Measurements from ENCODE around the gene CHMP4A.

The CHMP4A gene

DNA sequence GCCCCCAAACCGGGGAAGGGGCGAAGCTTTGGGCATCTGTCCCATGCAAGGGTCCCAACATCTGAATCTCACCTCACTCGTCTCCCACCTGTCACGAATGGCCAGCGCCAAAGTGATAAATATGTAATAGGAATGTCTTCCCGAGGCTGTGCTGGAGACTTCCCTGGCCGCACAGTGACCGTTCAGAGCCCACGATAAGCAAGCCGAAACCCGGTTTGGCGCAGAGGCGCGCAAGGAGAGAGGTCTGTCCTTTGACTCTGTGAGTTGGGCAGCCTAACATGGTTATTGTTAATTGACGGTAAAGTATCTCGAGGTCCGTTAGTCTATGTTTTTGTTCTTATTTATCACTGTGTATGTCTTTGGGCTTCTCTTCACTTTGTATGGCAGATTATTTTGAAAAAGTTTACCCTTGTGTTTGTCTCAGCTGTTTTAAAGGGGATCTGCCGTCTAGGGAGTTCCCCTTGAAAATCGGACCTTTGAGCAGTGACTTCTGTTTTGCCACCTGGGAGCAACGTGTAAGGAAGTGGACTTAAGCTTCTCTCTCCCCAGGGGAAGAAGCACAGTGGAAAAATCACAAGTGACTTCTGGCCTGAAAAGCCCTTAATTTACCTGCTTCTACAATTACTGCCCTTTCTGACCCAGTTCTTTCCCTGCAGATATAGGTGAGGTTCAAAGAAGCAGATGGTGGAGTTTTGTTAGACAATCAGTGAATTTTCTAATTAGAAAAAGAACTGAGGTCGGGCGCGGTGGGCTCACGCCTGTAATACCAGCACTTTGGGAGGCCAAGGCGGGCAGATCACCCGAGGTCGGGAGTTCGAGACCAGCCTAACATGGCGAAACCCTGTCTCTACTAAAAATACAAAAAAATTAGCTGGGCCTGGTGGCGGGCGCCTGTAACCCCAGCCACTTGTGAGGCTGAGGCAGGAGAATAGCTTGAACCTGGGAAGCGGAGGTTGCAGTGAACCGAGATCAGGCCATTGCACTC lies 16.9 kb downstream of the CHMP4A start:
- Histone ChIP-seq H3K4me2 (peak overlapping the region; percentile 84 to 99 (median 93)), H3K9ac (peak overlapping the region; percentile 92 to 100 (median 97)), H3K27me3 (no peaks in the 10 kb centered on the region), H4K20me1 (peaks cover 0 to 8% (median 0%) of the 10 kb centered on the region in 11 experiments; a peak in 3 of 22 replicates), H3K36me3 (peaks cover 29 to 47% (median 40%) of the 10 kb centered on the region in 11 experiments), H3K9me3 (replicated peaks in 1 of 11) (peaks cover 0 to 15% (median 4%) of the 10 kb centered on the region in 11 experiments; a peak in 18 of 22 replicates), H3K4me1 (peaks cover 45 to 64% (median 49%) of the 10 kb centered on the region in 10 experiments), H3K4me3 (peak overlapping the region; percentile 67 to 87 (median 76)), H3K27ac (peak overlapping the region; percentile 95 to 100 (median 98))
- TF ChIP-seq Cebpa-rat (IDR thresholded peaks at IDR 0.05): no peak

DNA sequence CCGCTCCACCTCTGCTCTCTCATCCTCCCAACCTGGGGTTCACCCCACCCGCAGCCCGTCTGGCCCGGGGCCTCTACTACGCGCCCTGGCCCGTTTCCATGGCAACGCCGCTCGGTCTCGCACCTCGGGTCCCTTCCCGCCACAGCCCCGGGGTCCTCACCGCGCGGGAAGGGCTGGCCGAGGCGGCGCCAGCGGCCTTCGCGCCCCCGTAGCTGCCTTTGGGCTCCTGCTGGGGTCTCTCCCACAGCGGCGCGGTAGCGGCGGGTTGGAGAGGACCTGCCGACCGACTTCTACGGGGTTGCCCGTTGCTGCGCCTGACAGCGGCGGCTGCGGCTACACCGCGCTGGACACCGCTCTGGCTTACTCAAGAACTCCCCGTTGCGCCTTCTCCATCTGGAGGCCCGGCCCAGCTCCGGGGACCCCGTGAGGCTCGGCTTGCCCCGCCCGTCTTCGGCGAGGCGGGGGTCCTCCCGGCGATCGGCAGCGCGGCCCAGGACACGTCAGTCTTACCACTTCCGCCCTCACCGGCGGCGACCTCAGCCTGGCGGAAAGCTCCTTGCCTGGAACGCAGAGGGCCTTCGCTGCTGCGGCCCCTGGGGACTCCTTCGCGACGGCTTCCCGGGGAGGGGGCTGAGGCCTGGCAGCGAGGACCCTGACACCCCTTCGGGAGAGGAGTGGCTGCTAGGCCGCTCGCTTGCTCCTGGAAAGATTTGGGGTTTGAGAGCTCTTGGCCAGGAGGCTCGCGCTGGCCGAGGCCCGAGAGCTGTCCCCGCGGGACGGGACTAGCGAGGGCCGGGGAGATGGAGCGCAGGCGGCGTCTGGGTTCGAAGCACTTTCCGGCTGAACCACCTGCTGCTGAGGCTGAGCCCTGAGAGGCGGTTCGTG lies 17.9 kb downstream of the CHMP4A start, which contains the start of gene TM9SF1:
TM9SF1 (minus strand) TSS at position 256 of the 885 bp plus-strand sequence. CDS start 422 bp downstream, outside the sequence.
- H3K9ac ChIP-seq: peak within 1 kb of the TSS; percentile 92 to 100 (median 97)
- no peak for TF ChIP-seq Cebpa-rat (IDR thresholded peaks at IDR 0.05)
- H3K27me3 ChIP-seq: no peaks in the 10 kb centered on the region
- H3K4me3 ChIP-seq: peak within 1 kb of the TSS; percentile 67 to 87 (median 76)
- H3K9me3 ChIP-seq (replicated peaks in 1 of 11): peaks cover 0 to 12% (median 0%) of the 10 kb centered on the region in 11 experiments; a peak in 1 of 22 replicates
- H3K36me3 ChIP-seq: peaks cover 29 to 46% (median 38%) of the 10 kb centered on the region in 11 experiments
- peaks cover 0 to 8% (median 0%) of the 10 kb centered on the region in 11 experiments; a peak in 3 of 22 replicates for H4K20me1 ChIP-seq
- H3K27ac ChIP-seq: peak within 1 kb of the TSS; percentile 95 to 100 (median 98)
- H3K4me2 ChIP-seq: peak within 1 kb of the TSS; percentile 84 to 99 (median 93)
- peaks cover 45 to 71% (median 51%) of the 10 kb centered on the region in 10 experiments for H3K4me1 ChIP-seq

DNA sequence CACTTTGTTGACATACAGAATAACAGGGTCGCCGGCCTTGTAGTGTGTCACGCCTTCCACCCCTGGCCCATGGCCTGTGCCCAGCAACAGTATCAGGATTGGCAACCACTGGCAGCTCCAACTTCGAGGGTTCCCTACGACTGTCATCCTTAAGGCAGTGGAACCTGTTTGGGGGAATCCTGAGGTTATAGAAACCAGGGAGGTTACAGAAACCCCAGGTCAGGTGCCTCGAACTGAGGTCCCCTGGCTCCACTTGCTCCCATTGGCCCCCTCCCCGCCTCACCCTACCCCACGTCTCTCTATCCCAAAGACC lies 18.5 kb downstream of the CHMP4A start:
- peak overlapping the region; percentile 95 to 100 (median 98) for H3K27ac ChIP-seq
- TF ChIP-seq Cebpa-rat (IDR thresholded peaks at IDR 0.05): no peak

DNA sequence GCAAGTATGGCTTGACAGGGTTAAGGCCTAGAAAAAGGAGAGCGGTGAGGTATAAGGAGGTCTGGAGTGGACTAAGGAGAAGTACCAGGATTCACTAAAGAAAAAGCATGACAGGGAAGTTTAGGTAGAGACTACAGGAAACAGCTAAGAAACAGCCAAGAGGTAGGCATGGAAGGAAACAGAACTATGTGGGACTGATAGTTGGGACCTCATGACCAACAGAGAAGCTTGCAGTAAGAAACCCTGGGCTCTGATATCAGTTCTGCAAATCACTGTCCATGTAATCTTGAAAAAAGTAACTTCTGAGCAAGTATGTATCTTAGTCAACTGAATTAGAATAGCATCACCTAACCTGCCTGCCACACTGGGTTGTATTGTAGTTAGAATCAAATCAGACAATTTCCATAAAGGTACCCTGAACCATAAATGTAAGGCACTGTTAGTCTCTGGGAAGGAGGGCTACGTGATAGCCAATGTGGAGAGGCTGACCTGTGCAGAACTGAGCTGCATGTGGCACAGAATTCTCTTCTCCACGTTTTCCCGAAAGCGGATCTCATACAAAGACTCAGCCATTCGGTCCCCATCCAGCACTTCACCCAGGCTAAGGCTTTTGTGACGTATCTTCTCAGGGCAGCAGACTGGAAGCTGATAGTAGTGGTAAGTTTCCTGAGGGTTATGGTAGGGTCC lies 19.0 kb downstream of the CHMP4A start:
- Histone ChIP-seq H3K4me3 (peak overlapping the region; percentile 67 to 87 (median 76)), H3K27me3 (no peaks in the 10 kb centered on the region), H3K9me3 (replicated peaks in 1 of 11) (0 out of 22 replicates have a peak, but pooled peaks cover 0 to 2% (median 0%) of the 10 kb centered on the region in 11 experiments), H4K20me1 (peaks cover 0 to 8% (median 0%) of the 10 kb centered on the region in 11 experiments; a peak in 3 of 22 replicates), H3K36me3 (peaks cover 26 to 42% (median 37%) of the 10 kb centered on the region in 11 experiments; a peak in 21 of 22 replicates), H3K9ac (peak overlapping the region; percentile 92 to 100 (median 97); a peak in 21 of 22 replicates), H3K4me2 (peak overlapping the region; percentile 84 to 99 (median 93)), H3K4me1 (peaks cover 50 to 79% (median 58%) of the 10 kb centered on the region in 10 experiments), H3K27ac (peak overlapping the region in 10 of 11 experiments; percentile 95 to 100 (median 98); a peak in 14 of 22 replicates)
- no peak for TF ChIP-seq Cebpa-rat (IDR thresholded peaks at IDR 0.05)

More for the DNA sequence above, 18.5 kb downstream of the CHMP4A start:
- Histone ChIP-seq H3K36me3 (peaks cover 28 to 46% (median 39%) of the 10 kb centered on the region in 11 experiments), H4K20me1 (peaks cover 0 to 8% (median 0%) of the 10 kb centered on the region in 11 experiments; a peak in 3 of 22 replicates), H3K9ac (peak overlapping the region; percentile 92 to 100 (median 97)), H3K4me3 (peak overlapping the region; percentile 67 to 87 (median 76)), H3K4me2 (peak overlapping the region; percentile 84 to 99 (median 93)), H3K9me3 (replicated peaks in 1 of 11) (peaks cover 0 to 7% (median 0%) of the 10 kb centered on the region in 11 experiments; a peak in 1 of 22 replicates), H3K27me3 (no peaks in the 10 kb centered on the region), H3K4me1 (peaks cover 45 to 77% (median 53%) of the 10 kb centered on the region in 10 experiments)

DNA sequence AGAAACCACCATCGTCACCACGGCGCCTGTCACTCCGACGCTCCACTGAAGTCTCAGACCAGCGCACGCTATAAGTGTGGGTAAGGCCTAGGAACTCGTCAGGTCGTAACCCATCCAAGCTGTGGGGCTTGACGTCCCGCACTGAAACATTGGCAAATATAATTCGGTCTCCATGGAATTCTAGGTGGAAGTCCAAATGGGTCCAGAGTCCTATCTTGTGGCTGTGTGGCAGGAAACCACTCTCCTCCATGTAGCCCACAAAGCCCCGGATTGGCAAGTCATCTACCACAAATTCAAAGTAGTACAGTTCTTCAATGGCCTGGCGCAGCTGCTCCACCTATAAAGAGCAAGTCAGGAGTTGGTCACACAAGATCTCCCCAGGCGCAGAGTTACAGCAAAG lies 20.4 kb downstream of the CHMP4A start:
- H3K4me1 ChIP-seq: peaks cover 57 to 73% (median 65%) of the 10 kb centered on the region in 10 experiments
- peaks cover 22 to 36% (median 30%) of the 10 kb centered on the region in 11 experiments; a peak in 21 of 22 replicates for H3K36me3 ChIP-seq
- H3K4me3 ChIP-seq: no peak overlapping the region
- H3K27me3 ChIP-seq: no peaks in the 10 kb centered on the region
- peak overlapping the region; percentile 15 to 92 (median 44) for H3K4me2 ChIP-seq
- peak overlapping the region in 1 of 11 experiments; percentile 26; a peak in 1 of 22 replicates for H3K9ac ChIP-seq
- peaks cover 0 to 11% (median 0%) of the 10 kb centered on the region in 11 experiments; a peak in 6 of 22 replicates for H4K20me1 ChIP-seq
- H3K27ac ChIP-seq: no peak overlapping the region
- H3K9me3 ChIP-seq (replicated peaks in 1 of 11): no peaks in the 10 kb centered on the region
- TF ChIP-seq Cebpa-rat (IDR thresholded peaks at IDR 0.05): no peak

DNA sequence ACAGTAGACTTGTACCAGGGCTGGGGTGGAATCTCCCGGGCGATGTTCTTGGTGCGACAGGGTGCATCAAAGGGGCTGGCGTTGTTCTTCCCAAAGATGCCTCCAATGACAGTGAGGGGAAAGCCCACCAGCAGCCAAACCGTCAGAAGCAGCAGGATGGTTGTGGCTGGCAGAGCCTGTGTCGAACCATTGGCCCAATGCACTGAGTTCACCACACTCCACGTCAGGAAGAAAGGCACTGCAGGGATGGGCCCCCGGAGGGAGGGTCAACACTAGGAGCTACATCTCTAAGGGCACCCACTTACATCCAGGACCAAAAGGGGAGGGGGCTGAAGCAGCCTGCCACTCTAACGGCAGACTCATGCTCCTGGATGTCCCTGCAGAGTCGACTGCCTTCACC lies 22.9 kb downstream of the CHMP4A start:
- Histone ChIP-seq H3K9ac (no peak overlapping the region), H3K9me3 (replicated peaks in 1 of 11) (no peaks in the 10 kb centered on the region), H3K4me1 (peaks cover 55 to 71% (median 62%) of the 10 kb centered on the region in 10 experiments), H3K27me3 (no peaks in the 10 kb centered on the region), H3K36me3 (peaks cover 34 to 58% (median 51%) of the 10 kb centered on the region in 11 experiments), H3K27ac (no peak overlapping the region), H3K4me2 (peak overlapping the region in 5 of 11 experiments; percentile 78 to 93 (median 90); a peak in 5 of 22 replicates), H4K20me1 (peaks cover 0 to 36% (median 16%) of the 10 kb centered on the region in 11 experiments; a peak in 11 of 22 replicates), H3K4me3 (no peak overlapping the region)
- no peak for TF ChIP-seq Cebpa-rat (IDR thresholded peaks at IDR 0.05)

DNA sequence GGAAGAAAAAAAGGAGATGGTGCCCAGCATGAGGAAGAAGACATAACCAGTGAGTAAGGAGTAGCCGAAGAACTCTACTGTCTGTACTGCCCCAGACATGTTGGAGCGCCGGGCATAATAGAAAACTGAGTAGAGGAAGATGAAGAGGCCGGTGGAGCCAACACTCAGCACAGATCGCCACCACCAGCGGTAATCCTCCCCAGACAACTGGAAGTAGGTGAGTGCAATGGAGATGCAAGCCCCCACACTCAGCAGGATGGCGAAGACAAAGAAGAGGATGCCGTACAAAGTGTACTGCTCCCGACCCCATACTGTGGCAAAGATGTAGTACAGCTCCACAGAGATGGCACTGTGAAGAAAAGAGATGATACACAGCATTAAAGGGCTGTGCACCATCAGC lies 23.8 kb downstream of the CHMP4A start:
- H3K9ac ChIP-seq: peak overlapping the region in 10 of 11 experiments; percentile 64 to 95 (median 82); a peak in 16 of 22 replicates

More for the DNA sequence above, 23.8 kb downstream of the CHMP4A start:
- Histone ChIP-seq H4K20me1 (peaks cover 0 to 45% (median 17%) of the 10 kb centered on the region in 11 experiments; a peak in 12 of 22 replicates), H3K4me2 (peak overlapping the region; percentile 78 to 97 (median 93)), H3K36me3 (peaks cover 43 to 67% (median 60%) of the 10 kb centered on the region in 11 experiments), H3K9me3 (replicated peaks in 1 of 11) (no peaks in the 10 kb centered on the region), H3K4me3 (peak overlapping the region in 5 of 10 experiments; percentile 64 to 81 (median 76); a peak in 5 of 20 replicates), H3K27ac (peak overlapping the region in 9 of 11 experiments; percentile 38 to 93 (median 57); a peak in 14 of 22 replicates), H3K4me1 (peaks cover 48 to 65% (median 55%) of the 10 kb centered on the region in 10 experiments), H3K27me3 (no peaks in the 10 kb centered on the region)
- TF ChIP-seq Cebpa-rat (IDR thresholded peaks at IDR 0.05): no peak

Measured in BLaER1 treated with 17β-estradiol and CSF1 and Interleukin-3, amounts not matched to agents 10 nM and 100 nM (cell line).